ENCODE measurements around the gene ANKRD42.

DNA sequence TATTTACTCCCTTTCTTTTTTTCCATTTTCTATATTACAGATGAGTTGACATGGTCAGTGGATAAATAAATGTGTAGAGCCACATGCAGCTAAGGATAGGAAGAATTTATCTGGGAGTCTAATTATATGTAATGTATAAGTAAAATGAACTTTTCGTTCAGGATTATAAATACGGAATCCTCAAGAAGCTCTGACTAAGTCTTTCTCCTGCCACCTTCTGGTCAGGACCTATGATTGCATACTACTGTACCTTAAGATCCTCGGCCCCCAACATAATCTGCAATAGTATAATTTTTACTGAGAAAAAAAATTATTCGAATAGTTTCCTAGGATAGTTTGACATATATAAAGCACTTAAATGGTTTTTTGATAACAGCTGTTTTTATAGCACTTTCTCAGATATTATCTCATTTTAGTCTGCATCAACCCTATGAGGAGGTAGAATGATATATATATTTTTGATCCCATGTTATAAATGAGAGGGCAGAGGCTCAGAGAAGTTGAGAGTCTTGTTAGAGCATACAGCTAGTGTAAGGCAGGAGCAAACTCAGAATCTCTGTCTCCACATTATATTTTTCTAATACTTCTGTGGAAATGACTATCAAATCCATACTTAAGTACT, 56.6 kb downstream of the ANKRD42 start:
- TF ChIP-seq, protein P1, sequence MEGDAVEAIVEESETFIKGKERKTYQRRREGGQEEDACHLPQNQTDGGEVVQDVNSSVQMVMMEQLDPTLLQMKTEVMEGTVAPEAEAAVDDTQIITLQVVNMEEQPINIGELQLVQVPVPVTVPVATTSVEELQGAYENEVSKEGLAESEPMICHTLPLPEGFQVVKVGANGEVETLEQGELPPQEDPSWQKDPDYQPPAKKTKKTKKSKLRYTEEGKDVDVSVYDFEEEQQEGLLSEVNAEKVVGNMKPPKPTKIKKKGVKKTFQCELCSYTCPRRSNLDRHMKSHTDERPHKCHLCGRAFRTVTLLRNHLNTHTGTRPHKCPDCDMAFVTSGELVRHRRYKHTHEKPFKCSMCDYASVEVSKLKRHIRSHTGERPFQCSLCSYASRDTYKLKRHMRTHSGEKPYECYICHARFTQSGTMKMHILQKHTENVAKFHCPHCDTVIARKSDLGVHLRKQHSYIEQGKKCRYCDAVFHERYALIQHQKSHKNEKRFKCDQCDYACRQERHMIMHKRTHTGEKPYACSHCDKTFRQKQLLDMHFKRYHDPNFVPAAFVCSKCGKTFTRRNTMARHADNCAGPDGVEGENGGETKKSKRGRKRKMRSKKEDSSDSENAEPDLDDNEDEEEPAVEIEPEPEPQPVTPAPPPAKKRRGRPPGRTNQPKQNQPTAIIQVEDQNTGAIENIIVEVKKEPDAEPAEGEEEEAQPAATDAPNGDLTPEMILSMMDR (IDR thresholded peaks at IDR 0.05): peak; percentile 78
- TF ChIP-seq JUND (IDR thresholded peaks at IDR 0.05): no peak
- no peak for TF ChIP-seq NRF1 (IDR thresholded peaks at IDR 0.05; ENCODE audit: low read depth, low read length)
- TF ChIP-seq, protein P2, sequence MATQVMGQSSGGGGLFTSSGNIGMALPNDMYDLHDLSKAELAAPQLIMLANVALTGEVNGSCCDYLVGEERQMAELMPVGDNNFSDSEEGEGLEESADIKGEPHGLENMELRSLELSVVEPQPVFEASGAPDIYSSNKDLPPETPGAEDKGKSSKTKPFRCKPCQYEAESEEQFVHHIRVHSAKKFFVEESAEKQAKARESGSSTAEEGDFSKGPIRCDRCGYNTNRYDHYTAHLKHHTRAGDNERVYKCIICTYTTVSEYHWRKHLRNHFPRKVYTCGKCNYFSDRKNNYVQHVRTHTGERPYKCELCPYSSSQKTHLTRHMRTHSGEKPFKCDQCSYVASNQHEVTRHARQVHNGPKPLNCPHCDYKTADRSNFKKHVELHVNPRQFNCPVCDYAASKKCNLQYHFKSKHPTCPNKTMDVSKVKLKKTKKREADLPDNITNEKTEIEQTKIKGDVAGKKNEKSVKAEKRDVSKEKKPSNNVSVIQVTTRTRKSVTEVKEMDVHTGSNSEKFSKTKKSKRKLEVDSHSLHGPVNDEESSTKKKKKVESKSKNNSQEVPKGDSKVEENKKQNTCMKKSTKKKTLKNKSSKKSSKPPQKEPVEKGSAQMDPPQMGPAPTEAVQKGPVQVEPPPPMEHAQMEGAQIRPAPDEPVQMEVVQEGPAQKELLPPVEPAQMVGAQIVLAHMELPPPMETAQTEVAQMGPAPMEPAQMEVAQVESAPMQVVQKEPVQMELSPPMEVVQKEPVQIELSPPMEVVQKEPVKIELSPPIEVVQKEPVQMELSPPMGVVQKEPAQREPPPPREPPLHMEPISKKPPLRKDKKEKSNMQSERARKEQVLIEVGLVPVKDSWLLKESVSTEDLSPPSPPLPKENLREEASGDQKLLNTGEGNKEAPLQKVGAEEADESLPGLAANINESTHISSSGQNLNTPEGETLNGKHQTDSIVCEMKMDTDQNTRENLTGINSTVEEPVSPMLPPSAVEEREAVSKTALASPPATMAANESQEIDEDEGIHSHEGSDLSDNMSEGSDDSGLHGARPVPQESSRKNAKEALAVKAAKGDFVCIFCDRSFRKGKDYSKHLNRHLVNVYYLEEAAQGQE (IDR thresholded peaks at IDR 0.05; ENCODE audit: low read depth, low read length): no peak
- TF ChIP-seq CHD2 (IDR thresholded peaks at IDR 0.05; ENCODE audit: low read length, partially characterized antibody): no peak
- TF ChIP-seq SMC3 (IDR thresholded peaks at IDR 0.05; ENCODE audit: low read depth, low read length): peak; percentile 64
- TF ChIP-seq POLR2AphosphoS5 (IDR thresholded peaks at IDR 0.05; ENCODE audit: low read depth, low read length): no peak
- TF ChIP-seq YY1 (IDR thresholded peaks at IDR 0.05; ENCODE audit: low read depth): no peak
